H9 (cell line): ENCODE results near the gene THTPA. TPM values are rescaled to one million over a fixed set of nuclear protein-coding genes. Genes with fewer than 3 reads are reported as not detected.

ENCODE experiments used
- DNase-seq: peaks from one replicate; pipeline ENCODE4 v3.0.0-alpha.2; 2017
- H2AFZ ChIP-seq: one replicate; pipeline ENCODE4 v1.6.1; 2013; ENCODE audit warnings: mild to moderate bottlenecking, low read length, control low read depth, moderate library complexity
- H2AK5ac ChIP-seq: 2 replicates; pipeline ENCODE4 v1.6.1; 2013; ENCODE audit warnings: low read length, control low read depth, mixed read lengths; ENCODE audit not compliant: insufficient read length
- H2BK120ac ChIP-seq: one replicate; pipeline ENCODE4 v1.6.1; 2013; ENCODE audit warnings: low read depth, mild to moderate bottlenecking, low read length, control low read depth, inconsistent platforms; ENCODE audit not compliant: poor library complexity, severe bottlenecking
- H2BK12ac ChIP-seq: 2 replicates; pipeline ENCODE4 v1.6.1; 2013; ENCODE audit warnings: low read length, control low read depth, mixed read lengths, low read depth; ENCODE audit not compliant: insufficient read length
- H2BK15ac ChIP-seq: 2 replicates; pipeline ENCODE4 v1.6.1; 2013; ENCODE audit warnings: low read depth, low read length, control low read depth
- H2BK20ac ChIP-seq: one replicate; pipeline ENCODE4 v1.6.1; 2013; ENCODE audit warnings: low read depth, mild to moderate bottlenecking, low read length, control low read depth, inconsistent platforms; ENCODE audit not compliant: poor library complexity, severe bottlenecking
- H2BK5ac ChIP-seq: 2 replicates; pipeline ENCODE4 v1.6.1; 2013; ENCODE audit warnings: low read length, control low read depth, mixed read lengths; ENCODE audit not compliant: insufficient read length
- H3K14ac ChIP-seq: 2 replicates; pipeline ENCODE4 v1.6.1; 2013; ENCODE audit warnings: low read length, control low read depth; ENCODE audit not compliant: insufficient read depth
- H3K18ac ChIP-seq: 2 replicates; pipeline ENCODE4 v1.6.1; 2013; ENCODE audit warnings: low read depth, mild to moderate bottlenecking, mixed read lengths, low read length, control low read depth; ENCODE audit not compliant: insufficient read length
- H3K23ac ChIP-seq: 2 replicates; pipeline ENCODE4 v1.6.1; 2013; ENCODE audit warnings: low read length, control low read depth, mixed read lengths, low read depth; ENCODE audit not compliant: insufficient read length
- H3K23me2 ChIP-seq: 2 replicates; pipeline ENCODE4 v1.6.1; 2013; ENCODE audit warnings: low read depth, mild to moderate bottlenecking, mixed read lengths, low read length, control low read depth; ENCODE audit not compliant: insufficient read length, poor library complexity, severe bottlenecking
- H3K27ac ChIP-seq: 2 replicates; pipeline ENCODE4 v1.5.1; 2013; ENCODE audit warnings: low read length, control low read depth, mixed read lengths, low read depth; ENCODE audit not compliant: insufficient read length
- H3K27me3 ChIP-seq: 2 replicates; pipeline ENCODE4 v1.6.1; 2013; ENCODE audit warnings: low read length, control low read depth, inconsistent platforms; ENCODE audit not compliant: insufficient read depth
- H3K4ac ChIP-seq: 2 replicates; pipeline ENCODE4 v1.6.1; 2013; ENCODE audit warnings: low read depth, mild to moderate bottlenecking, control low read depth, inconsistent platforms, low read length, moderate library complexity
- H3K4me1 ChIP-seq: 2 replicates; pipeline ENCODE4 v1.6.1; 2013; ENCODE audit warnings: low read length, control low read depth, inconsistent platforms; ENCODE audit not compliant: insufficient read depth
- H3K4me2 ChIP-seq: 2 replicates; pipeline ENCODE4 v1.6.1; 2013; ENCODE audit warnings: low read length, control low read depth, mixed read lengths; ENCODE audit not compliant: insufficient read length, insufficient read depth
- H3K56ac ChIP-seq: 2 replicates; pipeline ENCODE4 v1.6.1; 2013; ENCODE audit warnings: low read depth, mild to moderate bottlenecking, mixed read lengths, low read length, control low read depth; ENCODE audit not compliant: insufficient read length
- H3K79me1 ChIP-seq: 2 replicates; pipeline ENCODE4 v1.6.1; 2013; ENCODE audit warnings: low read depth, mild to moderate bottlenecking, moderate library complexity, low read length, control low read depth, inconsistent platforms; ENCODE audit not compliant: insufficient read depth, poor library complexity, severe bottlenecking
- H3K79me2 ChIP-seq: 2 replicates; pipeline ENCODE4 v1.6.1; 2013; ENCODE audit warnings: low read length, control low read depth, inconsistent platforms; ENCODE audit not compliant: insufficient read depth
- H3K9ac ChIP-seq: 2 replicates; pipeline ENCODE4 v1.6.1; 2013; ENCODE audit warnings: low read length, control low read depth, mixed read lengths; ENCODE audit not compliant: insufficient read length; ENCODE audit errors: extremely low read depth
- H3K9me3 ChIP-seq: one replicate; pipeline ENCODE4 v1.6.1; 2013; ENCODE audit warnings: low read depth, low read length, inconsistent platforms; ENCODE audit not compliant: control insufficient read depth
- H3T11ph ChIP-seq: one replicate; pipeline ENCODE4 v1.6.1; 2013; ENCODE audit warnings: mild to moderate bottlenecking, low read length, control low read depth, inconsistent platforms
- H4K20me1 ChIP-seq: one replicate; pipeline ENCODE4 v1.6.1; 2013; ENCODE audit not compliant: control insufficient read depth, insufficient read length, insufficient read depth
- H4K5ac ChIP-seq: 2 replicates; pipeline ENCODE4 v1.6.1; 2013; ENCODE audit warnings: low read depth, mild to moderate bottlenecking, mixed read lengths, low read length, control low read depth; ENCODE audit not compliant: insufficient read length
- H4K8ac ChIP-seq: replicated peaks from 2 replicates; pipeline ENCODE4 v1.6.1; 2013; ENCODE audit warnings: low read length, control low read depth, mixed read lengths, low read depth; ENCODE audit not compliant: insufficient read length
- H4K91ac ChIP-seq: 2 replicates; pipeline ENCODE4 v1.6.1; 2013; ENCODE audit warnings: low read depth, mild to moderate bottlenecking, moderate library complexity, mixed read lengths, low read length, control low read depth; ENCODE audit not compliant: insufficient read length
- H3K27ac Mint-ChIP-seq, 3 experiments: 2 replicates in 2 of 3; 3 replicates in 1 of 3; pipeline ENCODE4 v1.8.0; 2020 to 2021; ENCODE audit warnings: mixed read lengths in 3 of 3, mild to moderate bottlenecking in 1 of 3, moderate library complexity in 1 of 3
- H3K27me3 Mint-ChIP-seq: 2 replicates; pipeline ENCODE4 v1.8.0; 2021; ENCODE audit warnings: low read depth, mild to moderate bottlenecking, moderate library complexity, mixed read lengths
- H3K36me3 Mint-ChIP-seq, 3 experiments: 2 replicates in 2 of 3; 3 replicates in 1 of 3; pipeline ENCODE4 v1.8.0; 2020 to 2021; ENCODE audit warnings: low read depth in 3 of 3, mixed read lengths in 3 of 3; ENCODE audit not compliant: insufficient read depth in 1 of 3
- H3K4me1 Mint-ChIP-seq, 2 experiments: 2 replicates each; pipeline ENCODE4 v1.8.0; 2020; ENCODE audit warnings: mixed read lengths in 2 of 2
- H3K4me3 Mint-ChIP-seq, 2 experiments: 2 replicates in 1 of 2; 3 replicates in 1 of 2; pipeline ENCODE4 v1.8.0; 2020 to 2021; ENCODE audit warnings: mild to moderate bottlenecking in 2 of 2, mixed read lengths in 2 of 2, moderate library complexity in 1 of 2
- H3K9me3 Mint-ChIP-seq, 2 experiments: 2 replicates in 1 of 2; 3 replicates in 1 of 2; pipeline ENCODE4 v1.8.0; 2020; ENCODE audit warnings: mild to moderate bottlenecking in 2 of 2, mixed read lengths in 2 of 2, moderate library complexity in 1 of 2
- WGBS: extraction: QIAGEN DNeasy Blood & Tissue Kit; methylation state at CpG from one replicate; pipeline ENCODE4 v1.1.7; 2013; ENCODE audit warnings: missing lambda C conversion rate, low lambda C conversion rate, mixed read lengths; ENCODE audit not compliant: insufficient read length; ENCODE audit errors: extremely low coverage; 5-methylcytosine and 5-hydroxymethylcytosine counted together
- total RNA-seq: library from RNA; stranded (reverse); gene quantifications from 2 replicates; pipeline ENCODE4 v1.2.1, GENCODE V29; 2021
- TF ChIP-seq, protein P1 (sequence below): fragments of 200-600 bp; sonication (generic); conservative IDR thresholded peaks from 3 replicates; pipeline ENCODE4 v1.8.0; 2021; ENCODE audit warnings: antibody characterized with exemption, mild to moderate bottlenecking

Gene THTPA
- total RNA-seq, 1 experiment from 2014 or later = 15.6 TPM

DNA sequence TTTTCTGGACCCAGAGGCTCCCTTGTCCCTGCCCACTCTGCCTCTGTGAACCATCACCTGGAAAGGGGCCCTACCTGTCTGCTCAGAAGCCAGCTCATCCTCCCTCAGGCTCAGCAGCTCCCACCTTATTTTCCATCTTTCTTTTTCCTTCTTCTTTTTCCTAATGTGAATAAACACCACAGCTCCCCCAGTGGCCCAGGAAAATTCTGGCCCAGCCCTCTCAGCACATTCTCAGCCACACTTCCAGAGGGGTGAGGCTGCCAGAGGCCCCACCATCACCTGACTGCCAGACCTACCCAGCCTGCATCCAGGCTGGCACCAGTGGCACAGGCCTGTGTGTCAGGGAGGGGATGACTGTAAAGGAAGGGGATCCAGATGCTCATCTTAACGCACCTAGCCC, 27.5 kb upstream of the THTPA start:
- Histone ChIP-seq H3K4me2 (no peak overlapping the region), H3K18ac (no peak overlapping the region), H3K4ac (no peak overlapping the region), H3K27ac (no peak overlapping the region), H2BK20ac (no peak overlapping the region), H4K8ac (no peak overlapping the region), H3K14ac (no peak overlapping the region), H3K79me2 (no peaks in the 10 kb centered on the region), H4K91ac (no peak overlapping the region), H4K5ac (no peak overlapping the region), H3K23ac (no peak overlapping the region), H2BK15ac (no peak overlapping the region), H3K9ac (no peak overlapping the region), H2BK5ac (no peak overlapping the region), H3K4me1 (no peaks in the 10 kb centered on the region; the same call in 1 of the 2 replicates), H2BK12ac (no peak overlapping the region), H2AK5ac (no peak overlapping the region), H3K23me2 (no peaks in the 10 kb centered on the region), H3K27me3 (no peaks in the 10 kb centered on the region), H2AFZ (no peak overlapping the region), H4K20me1 (no peaks in the 10 kb centered on the region), H3T11ph (no peak overlapping the region), H3K79me1 (no peaks in the 10 kb centered on the region), H3K56ac (no peak overlapping the region), H3K9me3 (no peaks in the 10 kb centered on the region), H2BK120ac (no peak overlapping the region)
- Mint-ChIP-seq H3K4me3 (no peak overlapping the region), H3K4me1 (peaks cover 23 to 32% of the 10 kb centered on the region in 2 experiments), H3K27ac (peak overlapping the region; percentile 69 to 96 (median 73); a peak in 6 of 7 replicates), H3K27me3 (no peaks in the 10 kb centered on the region), H3K36me3 (peaks cover 63 to 70% (median 69%) of the 10 kb centered on the region in 3 experiments), H3K9me3 (no peaks in the 10 kb centered on the region)
- WGBS = no CpG with 5 or more reads among the region's 1 CpG
- TF ChIP-seq, protein P1, sequence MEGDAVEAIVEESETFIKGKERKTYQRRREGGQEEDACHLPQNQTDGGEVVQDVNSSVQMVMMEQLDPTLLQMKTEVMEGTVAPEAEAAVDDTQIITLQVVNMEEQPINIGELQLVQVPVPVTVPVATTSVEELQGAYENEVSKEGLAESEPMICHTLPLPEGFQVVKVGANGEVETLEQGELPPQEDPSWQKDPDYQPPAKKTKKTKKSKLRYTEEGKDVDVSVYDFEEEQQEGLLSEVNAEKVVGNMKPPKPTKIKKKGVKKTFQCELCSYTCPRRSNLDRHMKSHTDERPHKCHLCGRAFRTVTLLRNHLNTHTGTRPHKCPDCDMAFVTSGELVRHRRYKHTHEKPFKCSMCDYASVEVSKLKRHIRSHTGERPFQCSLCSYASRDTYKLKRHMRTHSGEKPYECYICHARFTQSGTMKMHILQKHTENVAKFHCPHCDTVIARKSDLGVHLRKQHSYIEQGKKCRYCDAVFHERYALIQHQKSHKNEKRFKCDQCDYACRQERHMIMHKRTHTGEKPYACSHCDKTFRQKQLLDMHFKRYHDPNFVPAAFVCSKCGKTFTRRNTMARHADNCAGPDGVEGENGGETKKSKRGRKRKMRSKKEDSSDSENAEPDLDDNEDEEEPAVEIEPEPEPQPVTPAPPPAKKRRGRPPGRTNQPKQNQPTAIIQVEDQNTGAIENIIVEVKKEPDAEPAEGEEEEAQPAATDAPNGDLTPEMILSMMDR = peak; percentile 58
- DNase-seq = peak; percentile 49
